Measurements from ENCODE around the gene EML5.

- TF ChIP-seq CTCF (IDR thresholded peaks at IDR 0.05) (no peak), POLR2A (IDR thresholded peaks at IDR 0.05) (no peak), EP300 (IDR thresholded peaks at IDR 0.05) (no peak)
Measured at GRCh38 chr14:88639221-88639620, 153.5 kb downstream of the EML5 start.
